Measurements from ENCODE around the gene TSPAN18.

TSPAN18 gene

GRCh38 chr11:44942029-44942955, 215.5 kb downstream of the TSPAN18 start:
- no peaks in the 10 kb centered on the region for H3K79me1 ChIP-seq (ENCODE audit: low read length)
- no peak overlapping the region for H2AFZ ChIP-seq (ENCODE audit: insufficient read depth, low read length, poor library complexity)
- H2BK12ac ChIP-seq (ENCODE audit: low read length): no peak overlapping the region
- no peak overlapping the region for H2AK5ac ChIP-seq (ENCODE audit: low read length)
- H4K91ac ChIP-seq (ENCODE audit: low read depth, low read length): no peak overlapping the region
- H4K12ac ChIP-seq (ENCODE audit: low read depth, low read length): no peak overlapping the region
- H3K79me2 ChIP-seq (ENCODE audit: control insufficient read depth, insufficient read depth, low read length, poor library complexity): no peaks in the 10 kb centered on the region
- H2BK5ac ChIP-seq (ENCODE audit: low read depth, low read length, poor library complexity): no peak overlapping the region
- H2BK120ac ChIP-seq (ENCODE audit: insufficient read depth, low read length, poor library complexity): no peak overlapping the region
- H3K4me1 ChIP-seq (ENCODE audit: control insufficient read depth in 1 of 2, insufficient read depth in 2 of 2, low read length in 2 of 2): peaks cover 3 to 5% of the 10 kb centered on the region in 2 experiments
- no peak overlapping the region for H3K4ac ChIP-seq (ENCODE audit: low read depth, low read length)
- peaks cover 5% of the 10 kb centered on the region for H3K9me3 ChIP-seq (ENCODE audit: insufficient read depth, low read depth, low read length)
- no peak overlapping the region for H3K4me2 ChIP-seq (ENCODE audit: low read length)
- no peak overlapping the region for H3K18ac ChIP-seq (ENCODE audit: low read length)
- no peaks in the 10 kb centered on the region for H3K27me3 ChIP-seq (ENCODE audit: insufficient read depth, low read length)
- no peak for DNase-seq
- 100% methylated on average over 3 of the region's 10 CpGs for WGBS (ENCODE audit: extremely low coverage, insufficient coverage, insufficient read length)
- H3K4me3 ChIP-seq (ENCODE audit: low read depth, low read length): peak overlapping the region; percentile 44
- no peak overlapping the region for H4K8ac ChIP-seq (ENCODE audit: low read depth, low read length)
- no peak overlapping the region for H3K9ac ChIP-seq (ENCODE audit: low read length)
- no peak overlapping the region for H3K14ac ChIP-seq (ENCODE audit: low read length)
- H3K27ac ChIP-seq (ENCODE audit: low read depth, low read length): no peak overlapping the region
- no peak overlapping the region for H3K23ac ChIP-seq (ENCODE audit: low read length)
- peaks cover 0 to 2% of the 10 kb centered on the region in 2 experiments for H3K36me3 ChIP-seq (ENCODE audit: control insufficient read depth in 1 of 2, insufficient read depth in 2 of 2, low read length in 2 of 2)

- DNase-seq: no peak
- H3K14ac ChIP-seq (ENCODE audit: low read length): no peak overlapping the region
- peaks cover 0 to 2% of the 10 kb centered on the region in 2 experiments for H3K36me3 ChIP-seq (ENCODE audit: control insufficient read depth in 1 of 2, insufficient read depth in 2 of 2, low read length in 2 of 2)
- H3K4me3 ChIP-seq (ENCODE audit: low read depth, low read length): no peak overlapping the region
- no peaks in the 10 kb centered on the region for H3K79me1 ChIP-seq (ENCODE audit: low read length)
- no peak overlapping the region for H3K18ac ChIP-seq (ENCODE audit: low read length)
- H3K9ac ChIP-seq (ENCODE audit: low read length): no peak overlapping the region
- no peak overlapping the region for H3K4ac ChIP-seq (ENCODE audit: low read depth, low read length)
- no peak overlapping the region for H2BK5ac ChIP-seq (ENCODE audit: low read depth, low read length, poor library complexity)
- no peak overlapping the region for H4K8ac ChIP-seq (ENCODE audit: low read depth, low read length)
- H4K12ac ChIP-seq (ENCODE audit: low read depth, low read length): no peak overlapping the region
- H2AK5ac ChIP-seq (ENCODE audit: low read length): no peak overlapping the region
- no CpG with 5 or more reads among the region's 7 CpGs for WGBS (ENCODE audit: extremely low coverage, insufficient coverage, insufficient read length)
- no peak overlapping the region for H2BK120ac ChIP-seq (ENCODE audit: insufficient read depth, low read length, poor library complexity)
- H4K91ac ChIP-seq (ENCODE audit: low read depth, low read length): no peak overlapping the region
- peaks cover 3 to 5% of the 10 kb centered on the region in 2 experiments for H3K4me1 ChIP-seq (ENCODE audit: control insufficient read depth in 1 of 2, insufficient read depth in 2 of 2, low read length in 2 of 2)
- no peak overlapping the region for H3K4me2 ChIP-seq (ENCODE audit: low read length)
- peaks cover 5% of the 10 kb centered on the region for H3K9me3 ChIP-seq (ENCODE audit: insufficient read depth, low read depth, low read length)
- H3K27me3 ChIP-seq (ENCODE audit: insufficient read depth, low read length): no peaks in the 10 kb centered on the region
- H3K27ac ChIP-seq (ENCODE audit: low read depth, low read length): no peak overlapping the region
- no peak overlapping the region for H2AFZ ChIP-seq (ENCODE audit: insufficient read depth, low read length, poor library complexity)
- H3K23ac ChIP-seq (ENCODE audit: low read length): no peak overlapping the region
- H3K79me2 ChIP-seq (ENCODE audit: control insufficient read depth, insufficient read depth, low read length, poor library complexity): no peaks in the 10 kb centered on the region
- no peak overlapping the region for H2BK12ac ChIP-seq (ENCODE audit: low read length)
These were observed 216.4 kb downstream of the TSPAN18 start for GRCh38 chr11:44943118-44943517.

GRCh38 chr11:44943696-44944095, 216.9 kb downstream of the TSPAN18 start:
- Histone ChIP-seq H4K12ac (ENCODE audit: low read depth, low read length) (no peak overlapping the region), H3K23ac (ENCODE audit: low read length) (no peak overlapping the region), H3K14ac (ENCODE audit: low read length) (no peak overlapping the region), H3K4me2 (ENCODE audit: low read length) (no peak overlapping the region), H3K36me3 (ENCODE audit: control insufficient read depth in 1 of 2, insufficient read depth in 2 of 2, low read length in 2 of 2) (peaks cover 0 to 2% of the 10 kb centered on the region in 2 experiments), H3K79me1 (ENCODE audit: low read length) (no peaks in the 10 kb centered on the region), H3K4me3 (ENCODE audit: low read depth, low read length) (no peak overlapping the region), H2AK5ac (ENCODE audit: low read length) (no peak overlapping the region), H3K79me2 (ENCODE audit: control insufficient read depth, insufficient read depth, low read length, poor library complexity) (no peaks in the 10 kb centered on the region), H2BK5ac (ENCODE audit: low read depth, low read length, poor library complexity) (no peak overlapping the region), H3K4me1 (ENCODE audit: control insufficient read depth in 1 of 2, insufficient read depth in 2 of 2, low read length in 2 of 2) (no peaks in the 10 kb centered on the region), H4K8ac (ENCODE audit: low read depth, low read length) (no peak overlapping the region), H3K9me3 (ENCODE audit: insufficient read depth, low read depth, low read length) (peaks cover 5% of the 10 kb centered on the region), H3K27me3 (ENCODE audit: insufficient read depth, low read length) (no peaks in the 10 kb centered on the region), H3K18ac (ENCODE audit: low read length) (no peak overlapping the region), H3K9ac (ENCODE audit: low read length) (no peak overlapping the region), H3K27ac (ENCODE audit: low read depth, low read length) (no peak overlapping the region), H4K91ac (ENCODE audit: low read depth, low read length) (no peak overlapping the region), H2BK120ac (ENCODE audit: insufficient read depth, low read length, poor library complexity) (no peak overlapping the region), H3K4ac (ENCODE audit: low read depth, low read length) (no peak overlapping the region), H2BK12ac (ENCODE audit: low read length) (no peak overlapping the region), H2AFZ (ENCODE audit: insufficient read depth, low read length, poor library complexity) (no peak overlapping the region)
- DNase-seq: no peak
- no CpG with 5 or more reads among the region's 7 CpGs for WGBS (ENCODE audit: extremely low coverage, insufficient coverage, insufficient read length)

- no peak overlapping the region for H2AK5ac ChIP-seq (ENCODE audit: low read length)
- H2BK5ac ChIP-seq (ENCODE audit: low read depth, low read length, poor library complexity): no peak overlapping the region
- no peak overlapping the region for H3K27ac ChIP-seq (ENCODE audit: low read depth, low read length)
- H3K9me3 ChIP-seq (ENCODE audit: insufficient read depth, low read depth, low read length): peaks cover 5% of the 10 kb centered on the region
- no peak overlapping the region for H2BK12ac ChIP-seq (ENCODE audit: low read length)
- no peak overlapping the region for H4K8ac ChIP-seq (ENCODE audit: low read depth, low read length)
- no peaks in the 10 kb centered on the region for H3K79me2 ChIP-seq (ENCODE audit: control insufficient read depth, insufficient read depth, low read length, poor library complexity)
- H4K91ac ChIP-seq (ENCODE audit: low read depth, low read length): no peak overlapping the region
- H4K12ac ChIP-seq (ENCODE audit: low read depth, low read length): no peak overlapping the region
- no peak overlapping the region for H3K23ac ChIP-seq (ENCODE audit: low read length)
- peaks cover 0 to 2% of the 10 kb centered on the region in 2 experiments for H3K36me3 ChIP-seq (ENCODE audit: control insufficient read depth in 1 of 2, insufficient read depth in 2 of 2, low read length in 2 of 2)
- H2BK120ac ChIP-seq (ENCODE audit: insufficient read depth, low read length, poor library complexity): no peak overlapping the region
- no CpG with 5 or more reads among the region's 7 CpGs for WGBS (ENCODE audit: extremely low coverage, insufficient coverage, insufficient read length)
- DNase-seq: no peak
- H3K27me3 ChIP-seq (ENCODE audit: insufficient read depth, low read length): no peaks in the 10 kb centered on the region
- H3K79me1 ChIP-seq (ENCODE audit: low read length): no peaks in the 10 kb centered on the region
- H3K4me3 ChIP-seq (ENCODE audit: low read depth, low read length): no peak overlapping the region
- H3K4ac ChIP-seq (ENCODE audit: low read depth, low read length): no peak overlapping the region
- no peaks in the 10 kb centered on the region for H3K4me1 ChIP-seq (ENCODE audit: control insufficient read depth in 1 of 2, insufficient read depth in 2 of 2, low read length in 2 of 2)
- H3K4me2 ChIP-seq (ENCODE audit: low read length): no peak overlapping the region
- no peak overlapping the region for H3K14ac ChIP-seq (ENCODE audit: low read length)
- H3K18ac ChIP-seq (ENCODE audit: low read length): no peak overlapping the region
- no peak overlapping the region for H3K9ac ChIP-seq (ENCODE audit: low read length)
- H2AFZ ChIP-seq (ENCODE audit: insufficient read depth, low read length, poor library complexity): no peak overlapping the region
These were observed 217.6 kb downstream of the TSPAN18 start for GRCh38 chr11:44944181-44944852.
